ENCODE results near the gene SLC29A1. TPM values are rescaled to one million over a fixed set of nuclear protein-coding genes. Genes with fewer than 3 reads are reported as not detected.

Gene SLC29A1
- total and polyA plus RNA-seq, 2 of the 8 experiments (the other 6 are each of a cell fraction or from before 2014, with no cell fraction given) = 187 to 558 TPM

DNA sequence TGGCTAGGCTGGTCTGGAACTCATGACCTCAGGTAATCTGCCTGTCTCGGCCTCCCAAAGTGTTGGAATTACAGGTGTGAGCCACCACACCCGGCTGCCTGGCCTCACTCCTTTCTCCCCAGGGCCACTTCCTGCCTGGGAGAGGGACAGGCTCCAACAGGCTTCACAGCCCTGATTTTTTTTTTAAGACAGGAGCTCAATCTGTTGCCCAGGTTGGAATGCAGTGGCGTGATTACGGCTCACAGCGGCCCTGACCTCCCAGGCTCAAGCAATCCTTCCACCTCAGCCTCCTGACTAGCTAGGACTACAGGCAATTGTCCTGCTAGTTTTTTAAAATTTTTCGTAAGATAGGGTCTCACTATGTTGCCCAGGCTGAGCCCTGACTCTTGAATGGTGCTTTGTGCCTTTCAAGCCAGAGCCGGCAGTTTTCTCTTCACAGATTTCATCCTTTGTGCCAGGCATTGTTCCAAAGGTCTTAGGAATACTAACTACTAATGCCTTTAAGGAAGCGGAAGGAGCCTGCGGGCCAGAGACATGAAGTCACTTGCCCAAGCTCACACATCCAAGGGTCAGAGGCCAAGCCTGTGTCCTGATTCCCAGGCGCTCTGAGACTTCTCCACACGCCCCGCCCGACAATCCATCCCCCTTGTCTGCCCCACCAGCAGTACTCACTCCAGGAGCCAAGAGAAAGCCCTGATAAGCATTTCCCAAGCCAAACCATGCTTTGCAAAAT is 45.5 kb upstream of the SLC29A1 start:
- no peak overlapping the region for H3K4me2 ChIP-seq (ENCODE audit: insufficient read depth in 1 of 2, low read depth in 2 of 2, low read length in 2 of 2)
- POLR2A ChIA-PET (ENCODE audit: partially characterized antibody) = interaction anchor here (1.5 to 4.8 kb wide), 3 partner anchors 57 to 69 kb away, joined by 3 to 28 read pairs (median 15); partner anchors contain the start of gene HSP90AB1
- TF ChIP-seq GTF2F1 (IDR thresholded peaks at IDR 0.05; ENCODE audit: borderline replicate concordance, low read depth, low read length) (no peak), CHD2 (IDR thresholded peaks at IDR 0.05; ENCODE audit: low read length) (no peak), RXRA (IDR thresholded peaks at IDR 0.05; ENCODE audit: insufficient read depth, low read depth, low read length) (no peak), TAF7 (optimal IDR thresholded peaks at IDR 0.05; ENCODE audit: borderline replicate concordance, low read depth, low read length) (no peak), CEBPB (IDR thresholded peaks at IDR 0.05; ENCODE audit: low read depth, low read length) (no peak), SP1 (IDR thresholded peaks at IDR 0.05; ENCODE audit: low read depth, low read length) (no peak), ASH2L (IDR thresholded peaks at IDR 0.05; ENCODE audit: low read length) (no peak), RAD21 (IDR thresholded peaks at IDR 0.05 in 1 of 2, conservative IDR thresholded peaks at IDR 0.05 in 1 of 2; ENCODE audit: low read depth in 2 of 2, low read length in 2 of 2) (no peak), TAF1 (IDR thresholded peaks at IDR 0.05; ENCODE audit: low read depth, low read length) (no peak), POLR2AphosphoS5 (IDR thresholded peaks at IDR 0.05; ENCODE audit: low read depth, low read length) (no peak), YY1 (IDR thresholded peaks at IDR 0.05; ENCODE audit: low read depth, low read length) (no peak), EGR1 (IDR thresholded peaks at IDR 0.05; ENCODE audit: borderline replicate concordance, low read depth, low read length) (no peak)
- TF ChIP-seq, protein P1, sequence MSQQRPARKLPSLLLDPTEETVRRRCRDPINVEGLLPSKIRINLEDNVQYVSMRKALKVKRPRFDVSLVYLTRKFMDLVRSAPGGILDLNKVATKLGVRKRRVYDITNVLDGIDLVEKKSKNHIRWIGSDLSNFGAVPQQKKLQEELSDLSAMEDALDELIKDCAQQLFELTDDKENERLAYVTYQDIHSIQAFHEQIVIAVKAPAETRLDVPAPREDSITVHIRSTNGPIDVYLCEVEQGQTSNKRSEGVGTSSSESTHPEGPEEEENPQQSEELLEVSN (IDR thresholded peaks at IDR 0.05) = no peak

More for the DNA sequence above, 45.5 kb upstream of the SLC29A1 start:
- H3K79me1 ChIP-seq (ENCODE audit: low read depth, low read length) = no peaks in the 10 kb centered on the region
- H3K18ac ChIP-seq (ENCODE audit: extremely low read depth, low read length) = no peak overlapping the region
- H2BK120ac ChIP-seq (replicated peaks; ENCODE audit: low read depth, low read length) = no peak overlapping the region
- H3K27me3 ChIP-seq (replicated peaks in 1 of 4; ENCODE audit: control insufficient read depth in 3 of 4, extremely low read depth in 1 of 4, insufficient read depth in 3 of 4, low read length in 3 of 4) = no peaks in the 10 kb centered on the region
- H4K20me1 ChIP-seq (replicated peaks in 1 of 2; ENCODE audit: control insufficient read depth in 1 of 2, insufficient read depth in 2 of 2, low read length in 2 of 2) = no peaks in the 10 kb centered on the region
- H4K8ac ChIP-seq (ENCODE audit: extremely low read depth, insufficient read depth, low read length) = no peak overlapping the region
- CTCF ChIA-PET (ENCODE audit: partially characterized antibody) = interaction anchor here (0.7 to 10.8 kb wide), 4 partner anchors 30 to 176 kb away, joined by 3 to 287 read pairs (median 4); partner anchors contain the start of gene SLC29A1
- H3K36me3 ChIP-seq (ENCODE audit: control insufficient read depth in 2 of 4, insufficient read depth in 4 of 4, low read length in 3 of 4) = no peaks in the 10 kb centered on the region
- no peak for DNase-seq (ENCODE audit: low read depth in 1 of 2, low spot score in 2 of 2)
- H3K27ac ChIP-seq (ENCODE audit: low read depth, low read length) = no peak overlapping the region
- peaks cover 0 to 12% (median 2%) of the 10 kb centered on the region in 4 experiments; a peak in 6 of 7 replicates for H3K4me1 ChIP-seq (replicated peaks in 1 of 4; ENCODE audit: control insufficient read depth in 3 of 4, insufficient read depth in 4 of 4, low read length in 3 of 4)
- no peak overlapping the region for H2BK15ac ChIP-seq (ENCODE audit: low read length)
- H3K14ac ChIP-seq (ENCODE audit: insufficient read length) = no peak overlapping the region
- H2BK20ac ChIP-seq (ENCODE audit: low read length) = peak overlapping the region; percentile 32; the same call in 1 of the 2 replicates
- no peak overlapping the region for H3K56ac ChIP-seq (replicated peaks; ENCODE audit: insufficient read length, low read depth, low read length)
- peaks cover 10% of the 10 kb centered on the region; the same call in 1 of the 2 replicates for H3K23me2 ChIP-seq (ENCODE audit: low read depth, low read length)
- H3K9me3 ChIP-seq (ENCODE audit: insufficient read depth in 2 of 2, low read depth in 1 of 2, low read length in 1 of 2) = no peaks in the 10 kb centered on the region
- H2BK12ac ChIP-seq (ENCODE audit: low read depth, low read length) = no peak overlapping the region
- H3K79me2 ChIP-seq (ENCODE audit: control insufficient read depth in 1 of 2, insufficient read depth in 2 of 2, low read length in 2 of 2) = no peaks in the 10 kb centered on the region
- 92% methylated on average over 13 of the region's 13 CpGs; no CpG with 5 or more reads in 1 of the 2 experiments for WGBS, 2 experiments (ENCODE audit: extremely low coverage in 1 of 2, insufficient coverage in 1 of 2, insufficient read length in 1 of 2, insufficient replicate concordance in 2 of 2, low coverage in 1 of 2, low lambda C conversion rate in 2 of 2, missing lambda C conversion rate in 1 of 2)
- peak overlapping the region; percentile 65 for H4K91ac ChIP-seq (replicated peaks; ENCODE audit: insufficient read length, low read length)
- no peak overlapping the region for H3K4me3 ChIP-seq (ENCODE audit: extremely low read depth in 1 of 4, insufficient read depth in 2 of 4, low read depth in 3 of 4, low read length in 4 of 4)
- no peak overlapping the region for H4K5ac ChIP-seq (ENCODE audit: insufficient read length, low read depth, low read length)
- no peak overlapping the region for H3K4ac ChIP-seq (replicated peaks; ENCODE audit: insufficient read length, low read depth, low read length)
- no peak overlapping the region for H2AFZ ChIP-seq (ENCODE audit: low read length)
- no peak overlapping the region for H3K23ac ChIP-seq (ENCODE audit: insufficient read length)
- peak overlapping the region; percentile 48; the same call in 1 of the 2 replicates for H2AK5ac ChIP-seq (ENCODE audit: low read depth, low read length)
- H3K9ac ChIP-seq (replicated peaks in 1 of 4; ENCODE audit: extremely low read depth in 1 of 4, low read depth in 3 of 4, low read length in 3 of 4) = no peak overlapping the region
- no peak for FAIRE-seq
- no peak overlapping the region for H2BK5ac ChIP-seq (ENCODE audit: low read depth, low read length)
